GM21619 (cell line): ENCODE data around the gene TRIM74.
"Not testable (repeated sequence)": the region's sequence is repeated elsewhere in the genome, so short reads cannot be mapped to it uniquely, and the experiment has no call there.

ENCODE experiments used
- ATAC-seq: cut with Tn5 transposase; IDR thresholded peaks from one replicate; pipeline ENCODE4 v1.9.1; 2021; ENCODE audit not compliant: unreplicated experiment

Gene TRIM74

DNA sequence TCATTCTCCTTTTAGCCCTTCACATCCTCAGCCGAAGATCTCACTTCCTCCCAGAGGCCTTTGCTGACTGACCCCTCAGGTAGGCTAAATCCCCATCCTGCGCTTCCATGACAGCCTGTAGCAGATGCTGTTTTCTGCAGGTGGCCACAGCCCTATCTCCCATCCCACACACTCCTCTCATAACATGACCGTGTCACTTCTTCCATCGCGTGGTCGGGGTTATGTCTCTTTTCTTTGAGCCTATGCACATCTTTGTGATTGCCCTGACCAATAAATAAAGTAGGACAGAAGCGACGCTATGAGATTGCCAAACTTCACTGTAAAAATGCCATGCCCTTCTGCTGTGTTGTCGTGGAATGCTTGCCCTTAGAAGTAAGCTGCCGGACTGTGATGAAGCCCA, 55.5 kb downstream of the TRIM74 start:
- not testable (repeated sequence) for ATAC-seq

GRCh38 chr7:72911395-72911794, 57.9 kb downstream of the TRIM74 start:
- ATAC-seq = not testable (repeated sequence)
